Fibroblast of lung (primary cell): ENCODE results near the gene TSPO.

Experiments
- CTCF ChIP-seq, 2 donors: IDR thresholded peaks in 1 of 2; conservative IDR thresholded peaks in 1 of 2; 1 replicate in 1 of 2; 2 replicates in 1 of 2; pipeline ENCODE4 v1.5.1; 2011 to 2012; ENCODE audit warnings: low read length in 2 of 2, control low read depth in 1 of 2, inconsistent platforms in 1 of 2, low read depth in 1 of 2, mild to moderate bottlenecking in 1 of 2
- EZH2 ChIP-seq: IDR thresholded peaks from 2 replicates; pipeline ENCODE4 v1.5.1; 2012; ENCODE audit warnings: low read length, control low read depth, mild to moderate bottlenecking; ENCODE audit errors: missing control alignments

- TF ChIP-seq CTCF (conservative IDR thresholded peaks at IDR 0.05 in 1 of 2, IDR thresholded peaks at IDR 0.05 in 1 of 2; ENCODE audit: low read depth in 1 of 2, low read length in 2 of 2) (no peak), EZH2 (no peak)
Measured at GRCh38 chr22:43128116-43128515, 23.2 kb upstream of the TSPO start.
